Endometrium (tissue), 2 donors: Measurements from ENCODE around the gene MCM5.
A peak's percentile ranks its signal among the peaks of the same experiment; 100 is the strongest.
"Not testable (repeated sequence)": the region's sequence is repeated elsewhere in the genome, so short reads cannot be mapped to it uniquely, and the experiment has no call there.

Experiments
- FAIRE-seq: peaks from 2 replicates; lab custom pipeline; 2012; peaks lifted over from hg19 to GRCh38; lab: Jason Lieb, UNC
- donor health status: control.
- donor health status: control.

Gene MCM5

GRCh38 chr22:35399678-35400500 lies at the start of gene MCM5:
MCM5 (plus strand) TSS chr22:35400140; CDS start chr22:35400439, 299 bp downstream.
- FAIRE-seq = peak; percentile 99

- FAIRE-seq = no peak
Observed at GRCh38 chr22:35350539-35351503, 49.1 kb upstream of the MCM5 start.

GRCh38 chr22:35352214-35353111 lies 47.5 kb upstream of the MCM5 start:
- no peak for FAIRE-seq

- FAIRE-seq = no peak
Observed at GRCh38 chr22:35353318-35353717, 46.6 kb upstream of the MCM5 start.

- no peak for FAIRE-seq
Observed at GRCh38 chr22:35354068-35354467, 45.9 kb upstream of the MCM5 start.

- FAIRE-seq = no peak
Observed at GRCh38 chr22:35357883-35358621, 41.9 kb upstream of the MCM5 start.

GRCh38 chr22:35359380-35360065 lies 40.4 kb upstream of the MCM5 start:
- FAIRE-seq = no peak

- no peak for FAIRE-seq
Observed at GRCh38 chr22:35361001-35361558, 38.9 kb upstream of the MCM5 start.

- no peak for FAIRE-seq
Observed at GRCh38 chr22:35363566-35364086, 36.3 kb upstream of the MCM5 start.

- not testable (repeated sequence) for FAIRE-seq
Observed at GRCh38 chr22:35364230-35364629, 35.7 kb upstream of the MCM5 start.

- FAIRE-seq = no peak
Observed at GRCh38 chr22:35367331-35367886, 32.5 kb upstream of the MCM5 start.

GRCh38 chr22:35368386-35368785 lies 31.6 kb upstream of the MCM5 start:
- FAIRE-seq = no peak

GRCh38 chr22:35369996-35370395 lies 29.9 kb upstream of the MCM5 start:
- no peak for FAIRE-seq

- FAIRE-seq = no peak
Observed at GRCh38 chr22:35373781-35374180, 26.2 kb upstream of the MCM5 start.

- FAIRE-seq = no peak
Observed at GRCh38 chr22:35375031-35375430, 24.9 kb upstream of the MCM5 start.

- FAIRE-seq = no peak
Observed at GRCh38 chr22:35375526-35375925, 24.4 kb upstream of the MCM5 start.

GRCh38 chr22:35376728-35377472 lies 23.0 kb upstream of the MCM5 start:
- FAIRE-seq = peak; percentile 80

GRCh38 chr22:35377735-35378134 lies 22.2 kb upstream of the MCM5 start:
- FAIRE-seq = no peak

GRCh38 chr22:35378621-35379020 lies 21.3 kb upstream of the MCM5 start:
- FAIRE-seq = no peak
